OCI-LY1 (cell line): Measurements from ENCODE around the gene PACC1.
"Not testable (repeated sequence)": the region's sequence is repeated elsewhere in the genome, so short reads cannot be mapped to it uniquely, and the experiment has no call there.

Source experiments
- EZH2 ChIP-seq: fragments of 200-600 bp; sonication (generic), shearing (Covaris generic); IDR thresholded peaks from 2 replicates; pipeline ENCODE4 v1.8.0; 2017; ENCODE audit warnings: borderline replicate concordance, mixed run types, mild to moderate bottlenecking, antibody characterized with exemption, low read length, moderate library complexity, mixed read lengths
- TF ChIP-seq, protein P1 (sequence below): fragments of 200-600 bp; sonication (generic), shearing (Covaris generic); IDR thresholded peaks from 2 replicates; pipeline ENCODE4 v1.5.1; 2017; ENCODE audit warnings: mild to moderate bottlenecking, antibody characterized with exemption, low read length, moderate library complexity, mixed read lengths

GRCh38 chr1:212321031-212321430 is 93.7 kb downstream of the PACC1 start:
- TF ChIP-seq, protein P1, sequence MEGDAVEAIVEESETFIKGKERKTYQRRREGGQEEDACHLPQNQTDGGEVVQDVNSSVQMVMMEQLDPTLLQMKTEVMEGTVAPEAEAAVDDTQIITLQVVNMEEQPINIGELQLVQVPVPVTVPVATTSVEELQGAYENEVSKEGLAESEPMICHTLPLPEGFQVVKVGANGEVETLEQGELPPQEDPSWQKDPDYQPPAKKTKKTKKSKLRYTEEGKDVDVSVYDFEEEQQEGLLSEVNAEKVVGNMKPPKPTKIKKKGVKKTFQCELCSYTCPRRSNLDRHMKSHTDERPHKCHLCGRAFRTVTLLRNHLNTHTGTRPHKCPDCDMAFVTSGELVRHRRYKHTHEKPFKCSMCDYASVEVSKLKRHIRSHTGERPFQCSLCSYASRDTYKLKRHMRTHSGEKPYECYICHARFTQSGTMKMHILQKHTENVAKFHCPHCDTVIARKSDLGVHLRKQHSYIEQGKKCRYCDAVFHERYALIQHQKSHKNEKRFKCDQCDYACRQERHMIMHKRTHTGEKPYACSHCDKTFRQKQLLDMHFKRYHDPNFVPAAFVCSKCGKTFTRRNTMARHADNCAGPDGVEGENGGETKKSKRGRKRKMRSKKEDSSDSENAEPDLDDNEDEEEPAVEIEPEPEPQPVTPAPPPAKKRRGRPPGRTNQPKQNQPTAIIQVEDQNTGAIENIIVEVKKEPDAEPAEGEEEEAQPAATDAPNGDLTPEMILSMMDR: not testable (repeated sequence)
- not testable (repeated sequence) for TF ChIP-seq EZH2
